Adrenal gland (tissue), 12 donors: ENCODE data around the gene UPK2. TPM values are rescaled to one million over a fixed set of nuclear protein-coding genes. Genes with fewer than 3 reads are reported as not detected.

Experiments used
- DNase-seq, 7 donors: peaks; one replicate each; pipeline ENCODE4 v3.0.0-alpha.2; 2019 to 2020
- H3K27ac ChIP-seq, 5 donors: fragments of 200-600 bp; sonication (generic) in 4 of 5; 1 replicate in 3 of 5; 2 replicates in 2 of 5; pipeline versions ENCODE4 v1.5.1 to v1.8.0; 2016 to 2020; ENCODE audit warnings: mild to moderate bottlenecking in 1 of 5
- H3K27me3 ChIP-seq: fragments of 200-600 bp; 2 replicates; pipeline ENCODE4 v1.8.0; 2021
- H3K36me3 ChIP-seq, 2 donors: fragments of 200-600 bp; replicated peaks in 1 of 2; 1 replicate in 1 of 2; 2 replicates in 1 of 2; pipeline versions ENCODE4 v1.5.1 to v1.8.0; 2018 to 2022
- H3K4me1 ChIP-seq, 2 donors: fragments of 200-600 bp; replicated peaks in 1 of 2; 1 replicate in 1 of 2; 2 replicates in 1 of 2; pipeline versions ENCODE4 v1.5.1 to v1.8.0; 2018 to 2021
- H3K4me3 ChIP-seq, 4 donors: fragments of 200-600 bp; sonication (generic) in 3 of 4; one replicate each; pipeline ENCODE4 v1.5.1; 2016 to 2018
- H3K9me3 ChIP-seq, 3 donors: fragments of 200-600 bp; sonication (generic) in 1 of 3; replicated peaks in 1 of 3; 1 replicate in 2 of 3; 2 replicates in 1 of 3; pipeline versions ENCODE4 v1.5.1 to v1.8.0; 2016 to 2021
- CTCF ChIP-seq, 6 experiments: fragments of 450-650 bp in 4 of 6; fragments of 200-600 bp in 2 of 6; sonication (generic) in 1 of 6; IDR thresholded peaks; 1 replicate in 5 of 6; 2 replicates in 1 of 6; pipeline versions ENCODE4 v1.5.1 to v1.8.0; 2016 to 2021; ENCODE audit warnings: antibody characterized with exemption in 6 of 6, mild to moderate bottlenecking in 2 of 6, moderate library complexity in 1 of 6
- POLR2A ChIP-seq, 2 donors: fragments of 450-650 bp; IDR thresholded peaks; one replicate each; pipeline ENCODE4 v1.6.1; 2017; ENCODE audit warnings: antibody characterized with exemption in 2 of 2, mild to moderate bottlenecking in 2 of 2, moderate library complexity in 1 of 2
- WGBS, 4 donors: extraction: QIAGEN DNeasy Blood & Tissue Kit in 2 of 4; methylation state at CpG; one replicate each; pipeline versions ENCODE4 v1.1.5 to v1.1.7; 2013 to 2017; 5-methylcytosine and 5-hydroxymethylcytosine counted together
- intact Hi-C, 2 donors: fragments of 100-400 bp; cut with DNase I; formaldehyde crosslinking; loops; one replicate each; pipeline versions ENCODE4 v1.14.1 to v1.15.0; 2022 to 2023
- microRNA-seq, 3 donors: library from miRNA; unstranded; fragments of <30 nt; microRNA quantifications; one replicate each; pipeline ENCODE4, GENCODE V29; 2017 to 2020
- polyA plus RNA-seq, 3 donors: library from polyadenylated mRNA; stranded (reverse); fragments of 200-250 nt in 2 of 3; fragments of 350-450 nt in 1 of 3; fragmentation: Illumina TruSeq in 1 of 3; extraction: RNeasy Lipid Tissue Mini Kit (QIAGEN cat#74804) in 1 of 3; gene quantifications; one replicate each; pipeline ENCODE4 v1.2.3, GENCODE V29; 2013 to 2014
- small RNA-seq, 2 donors: library from RNA; depleted of rRNA; stranded (forward); fragments of <200 nt; gene quantifications; one replicate each; pipeline ENCODE3, GENCODE V24; 2016
- total RNA-seq, 9 donors: library from RNA; depleted of rRNA in 4 of 9; stranded (reverse); fragments of >200 nt in 4 of 9; fragments of 120-200 nt in 1 of 9; fragmentation: NEBNext Ultra II Directional in 1 of 9; extraction: Animal tissue kit (Norgen Biotek cat#: 25700) in 1 of 9; gene quantifications; one replicate each; pipeline versions ENCODE4 v1.1.0 to v1.2.4, GENCODE V29; 2013 to 2023
- donor health status: healthy with polysubstance abuse.
- donor health status: Bipolar disorder and iron deficiency.
- donor health status: DM: yes; HTN: yes; CAD: no.
- donor health status: DM: no; HTN: no; CAD: no.
- donor health status: DM: no; HTN: no; CAD: no.
- donor health status: DM: yes; HTN: yes; CAD: no.

Gene UPK2
- total and polyA plus RNA-seq, 12 donors: 0.39 to 1.0 (median 0.64) TPM; not detected in 9

- intact Hi-C loops: no loop called here
- peaks cover 0 to 35% of the 10 kb centered on the region in 2 donors for H3K36me3 ChIP-seq
- DNase-seq: peak in 6 of 7 donors; percentile 64 to 75 (median 66)
- peak overlapping the region in 4 of 5 donors; percentile 67 to 95 (median 78) for H3K27ac ChIP-seq
- H3K9me3 ChIP-seq: no peaks in the 10 kb centered on the region
- 31 to 42% (median 34%) methylated on average over 6 of the region's 6 CpGs for WGBS, 4 donors
- H3K27me3 ChIP-seq: no peaks in the 10 kb centered on the region
- H3K4me3 ChIP-seq: peak overlapping the region in 2 of 4 donors; percentile 53 to 79
- no peak for TF ChIP-seq CTCF (IDR thresholded peaks at IDR 0.05)
- TF ChIP-seq POLR2A (IDR thresholded peaks at IDR 0.05): peak in 1 of 2 donors; percentile 25
- H3K4me1 ChIP-seq: peaks cover 11 to 24% of the 10 kb centered on the region in 2 donors
Measured at GRCh38 chr11:118998822-118999221, 42.7 kb downstream of the UPK2 start.

GRCh38 chr11:119000906-119001305 is 44.8 kb downstream of the UPK2 start:
- Histone ChIP-seq H3K36me3 (peaks cover 0 to 48% of the 10 kb centered on the region in 2 donors), H3K27ac (no peak overlapping the region)
- no peak for DNase-seq

GRCh38 chr11:119006656-119007055 is 50.6 kb downstream of the UPK2 start:
- H3K36me3 ChIP-seq: peaks cover 0 to 68% of the 10 kb centered on the region in 2 donors
- no peaks in the 10 kb centered on the region for H3K9me3 ChIP-seq
- intact Hi-C loops: no loop called here
- no peak overlapping the region for H3K27ac ChIP-seq
- no peak overlapping the region for H3K4me3 ChIP-seq
- no peaks in the 10 kb centered on the region for H3K4me1 ChIP-seq
- TF ChIP-seq CTCF (IDR thresholded peaks at IDR 0.05) (no peak), POLR2A (IDR thresholded peaks at IDR 0.05) (no peak)
- WGBS, 4 donors: 90 to 94% (median 92%) methylated on average over 4 of the region's 4 CpGs
- no peaks in the 10 kb centered on the region for H3K27me3 ChIP-seq
- no peak for DNase-seq

More at GRCh38 chr11:119000906-119001305, 44.8 kb downstream of the UPK2 start:
- Histone ChIP-seq H3K27me3 (no peaks in the 10 kb centered on the region), H3K9me3 (no peaks in the 10 kb centered on the region), H3K4me3 (no peak overlapping the region), H3K4me1 (peaks cover 11 to 24% of the 10 kb centered on the region in 2 donors)
- TF ChIP-seq CTCF (IDR thresholded peaks at IDR 0.05) (no peak), POLR2A (IDR thresholded peaks at IDR 0.05) (no peak)
- WGBS, 4 donors: 61 to 76% (median 68%) methylated on average over 1 of the region's 1 CpG
- intact Hi-C loops: no loop called here

Small RNA genes lying within 50 kb of the gene (microRNA-seq; reads per million reads assigned to microRNA genes)
- 0 to 0.85 (median 0) reads per million in 3 donors for gene MIR4492

Small RNA genes lying within 50 kb of the gene (small RNA-seq; reads per million reads assigned to genes)
- gene AP003392.2: 0 reads per million in 2 donors
- gene MIR4492: 0 reads per million in 2 donors
- 0 reads per million in 2 donors for gene RF00017
- gene RF00019: 0 reads per million in 2 donors
- gene RN7SL688P: 0 reads per million in 2 donors

Other genes starting within 250 kb of the UPK2 start
- 100 to 1,000 TPM in 4 of 9 donors, 10 to 100 TPM in 5; 59.6 to 138 (median 97.3) TPM for gene DDX6, start 165.1 kb upstream of the UPK2 start, total RNA-seq
- gene DDX6, start 165.1 kb upstream of the UPK2 start, polyA plus RNA-seq: 10 to 100 TPM; 17.6 to 57.4 (median 22.4) TPM
- under 1 TPM in 4 of 9 donors, not detected in 5; 0.04 to 0.17 (median 0.11) TPM for gene CXCR5, start 72.4 kb upstream of the UPK2 start, total RNA-seq
- under 1 TPM in 2 of 3 donors, not detected in 1; 0.24 to 0.27 TPM for gene CXCR5, start 72.4 kb upstream of the UPK2 start, polyA plus RNA-seq
- 100 to 1,000 TPM in 2 of 9 donors, 10 to 100 TPM in 6, 1 to 10 TPM in 1; 6.9 to 108 (median 55.2) TPM for gene BCL9L, start 30.4 kb upstream of the UPK2 start, total RNA-seq
- 10 to 100 TPM in 2 of 3 donors, 1 to 10 TPM in 1; 7.8 to 47.7 (median 18.3) TPM for gene BCL9L, start 30.4 kb upstream of the UPK2 start, polyA plus RNA-seq
- under 1 TPM in 1 of 9 donors, not detected in 8; 0.22 TPM for gene FOXR1, start 15.5 kb downstream of the UPK2 start, total RNA-seq
- gene FOXR1, start 15.5 kb downstream of the UPK2 start, polyA plus RNA-seq: not detected
- 10 to 100 TPM; 15.4 to 73.6 (median 30.5) TPM for gene CENATAC, start 41.8 kb downstream of the UPK2 start, total RNA-seq
- 100 to 1,000 TPM in 2 of 3 donors, 10 to 100 TPM in 1; 15.7 to 157 (median 137) TPM for gene CENATAC, start 41.8 kb downstream of the UPK2 start, polyA plus RNA-seq
- 1,000 to 10,000 TPM in 5 of 9 donors, 100 to 1,000 TPM in 4; 935 to 1,825 (median 1,024) TPM for gene RPS25, start 62.0 kb downstream of the UPK2 start, total RNA-seq
- gene RPS25, start 62.0 kb downstream of the UPK2 start, polyA plus RNA-seq: 1,000 to 10,000 TPM; 1,048 to 1,678 (median 1,557) TPM
- gene TRAPPC4, start 62.5 kb downstream of the UPK2 start, total RNA-seq: 100 to 1,000 TPM in 3 of 9 donors, 10 to 100 TPM in 6; 43.4 to 149 (median 88.0) TPM
- gene TRAPPC4, start 62.5 kb downstream of the UPK2 start, polyA plus RNA-seq: 100 to 1,000 TPM in 1 of 3 donors, 10 to 100 TPM in 2; 32.5 to 134 (median 32.9) TPM
- 10 to 100 TPM; 15.8 to 38.9 (median 21.9) TPM for gene SLC37A4, start 74.6 kb downstream of the UPK2 start, total RNA-seq
- 10 to 100 TPM in 2 of 3 donors, 1 to 10 TPM in 1; 9.2 to 29.3 (median 25.5) TPM for gene SLC37A4, start 74.6 kb downstream of the UPK2 start, polyA plus RNA-seq
- gene HYOU1, start 100.9 kb downstream of the UPK2 start, total RNA-seq: 100 to 1,000 TPM in 3 of 9 donors, 10 to 100 TPM in 6; 43.5 to 301 (median 69.4) TPM
- 100 to 1,000 TPM in 1 of 3 donors, 10 to 100 TPM in 2; 44.1 to 174 (median 47.0) TPM for gene HYOU1, start 100.9 kb downstream of the UPK2 start, polyA plus RNA-seq
- gene VPS11, start 111.5 kb downstream of the UPK2 start, total RNA-seq: 10 to 100 TPM; 32.8 to 65.1 (median 55.2) TPM
- 100 to 1,000 TPM in 2 of 3 donors, 10 to 100 TPM in 1; 60.6 to 146 (median 133) TPM for gene VPS11, start 111.5 kb downstream of the UPK2 start, polyA plus RNA-seq
- gene HMBS, start 128.6 kb downstream of the UPK2 start, total RNA-seq: 10 to 100 TPM; 10.9 to 37.2 (median 28.6) TPM
- gene HMBS, start 128.6 kb downstream of the UPK2 start, polyA plus RNA-seq: 10 to 100 TPM; 30.1 to 33.4 (median 31.3) TPM
- gene DPAGT1, start 145.6 kb downstream of the UPK2 start, total RNA-seq: 10 to 100 TPM; 34.3 to 65.5 (median 53.1) TPM
- gene DPAGT1, start 145.6 kb downstream of the UPK2 start, polyA plus RNA-seq: 10 to 100 TPM; 26.8 to 73.9 (median 33.5) TPM
- gene C2CD2L, start 151.0 kb downstream of the UPK2 start, total RNA-seq: 10 to 100 TPM in 6 of 9 donors, 1 to 10 TPM in 3; 4.5 to 14.2 (median 11.5) TPM
- gene C2CD2L, start 151.0 kb downstream of the UPK2 start, polyA plus RNA-seq: 10 to 100 TPM in 2 of 3 donors, 1 to 10 TPM in 1; 8.1 to 15.8 (median 10.8) TPM
- 10 to 100 TPM in 8 of 9 donors, 1 to 10 TPM in 1; 7.4 to 39.1 (median 21.4) TPM for gene HINFP, start 165.3 kb downstream of the UPK2 start, total RNA-seq
- gene HINFP, start 165.3 kb downstream of the UPK2 start, polyA plus RNA-seq: 10 to 100 TPM; 15.3 to 33.6 (median 24.0) TPM
- gene ABCG4, start 192.8 kb downstream of the UPK2 start, total RNA-seq: under 1 TPM in 8 of 9 donors, not detected in 1; 0.08 to 0.60 (median 0.27) TPM
- 1 to 10 TPM in 1 of 3 donors, under 1 TPM in 2; 0.20 to 1.1 (median 0.48) TPM for gene ABCG4, start 192.8 kb downstream of the UPK2 start, polyA plus RNA-seq
- 10 to 100 TPM; 10.1 to 32.7 (median 29.7) TPM for gene NLRX1, start 212.4 kb downstream of the UPK2 start, total RNA-seq
- 10 to 100 TPM in 1 of 3 donors, 1 to 10 TPM in 2; 5.5 to 10.1 (median 7.4) TPM for gene NLRX1, start 212.4 kb downstream of the UPK2 start, polyA plus RNA-seq
- under 1 TPM in 1 of 9 donors, not detected in 8; 0.14 TPM for gene NHERF4, start 229.2 kb downstream of the UPK2 start, total RNA-seq
- gene NHERF4, start 229.2 kb downstream of the UPK2 start, polyA plus RNA-seq: under 1 TPM in 2 of 3 donors, not detected in 1; 0.17 to 0.24 TPM